Eye (tissue), 1 donor: ENCODE data around the gene PTGES2.
A peak's percentile ranks its signal among the peaks of the same experiment; 100 is the strongest.
"Not testable (repeated sequence)": the region's sequence is repeated elsewhere in the genome, so short reads cannot be mapped to it uniquely, and the experiment has no call there.

Source experiments
- DNase-seq: peaks from one replicate; pipeline ENCODE4 v3.0.0-alpha.2; 2015

Gene PTGES2

DNA sequence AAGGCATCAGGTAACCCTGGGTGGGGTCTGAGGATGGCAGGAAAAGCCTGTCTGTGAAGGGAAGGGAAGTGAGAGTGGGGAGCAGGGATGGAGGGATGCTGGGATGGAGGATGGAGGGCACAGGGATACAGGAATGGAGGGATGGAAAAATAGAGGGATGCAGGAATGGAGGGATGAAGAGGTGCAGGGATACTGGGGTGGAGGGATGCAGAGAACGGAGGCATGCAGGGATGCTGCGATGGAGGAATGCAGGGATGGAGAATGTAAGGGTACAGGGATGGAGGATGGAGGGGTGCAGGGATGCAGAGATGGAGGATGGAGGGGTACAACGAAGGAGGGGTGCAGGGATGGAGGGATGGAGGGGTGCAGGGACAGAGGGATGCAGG is 9.1 kb downstream of the PTGES2 start:
- no peak for DNase-seq

DNA sequence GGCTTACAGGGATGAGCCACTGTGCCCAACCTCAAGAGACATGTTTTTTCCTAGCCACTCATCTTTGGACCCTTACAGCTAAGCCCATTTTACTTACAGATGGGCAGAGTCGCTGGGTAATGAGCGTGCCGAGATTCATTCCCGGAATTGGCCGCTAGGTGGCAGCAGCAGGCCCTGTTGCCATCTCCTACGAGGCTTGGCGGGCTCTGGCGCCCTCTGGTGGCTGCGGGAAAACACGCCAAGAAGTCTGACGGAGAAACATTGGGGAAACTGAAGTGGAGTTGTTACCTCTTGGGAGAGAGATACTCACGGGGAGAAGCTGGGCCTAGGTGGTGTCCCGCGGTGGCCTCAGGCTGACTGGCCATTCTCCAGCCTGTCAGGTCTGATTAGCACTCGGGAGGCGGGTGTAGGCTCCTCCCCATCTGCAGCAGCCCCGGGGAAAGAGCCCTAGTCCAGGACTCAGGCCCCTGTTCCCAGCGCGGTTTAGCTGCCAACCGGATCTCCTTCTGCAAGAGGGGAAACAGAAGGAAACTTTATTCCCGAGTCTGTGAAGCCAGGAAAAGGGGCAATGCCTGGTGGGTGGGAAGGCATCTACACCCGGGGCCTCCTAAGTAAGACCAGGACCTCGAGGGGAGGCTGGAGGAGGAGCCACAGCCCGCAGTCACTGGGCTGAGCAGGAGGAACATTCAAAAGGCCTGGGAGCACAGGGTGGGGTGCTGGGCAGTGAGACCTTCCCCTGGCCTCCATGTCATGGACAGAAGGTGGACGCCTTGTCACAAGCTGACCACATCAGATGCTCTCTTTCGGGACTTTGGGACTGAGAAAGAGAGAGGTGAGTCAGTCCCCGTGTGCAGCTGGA is 9.7 kb downstream of the PTGES2 start:
- peak; percentile 98 for DNase-seq

DNA sequence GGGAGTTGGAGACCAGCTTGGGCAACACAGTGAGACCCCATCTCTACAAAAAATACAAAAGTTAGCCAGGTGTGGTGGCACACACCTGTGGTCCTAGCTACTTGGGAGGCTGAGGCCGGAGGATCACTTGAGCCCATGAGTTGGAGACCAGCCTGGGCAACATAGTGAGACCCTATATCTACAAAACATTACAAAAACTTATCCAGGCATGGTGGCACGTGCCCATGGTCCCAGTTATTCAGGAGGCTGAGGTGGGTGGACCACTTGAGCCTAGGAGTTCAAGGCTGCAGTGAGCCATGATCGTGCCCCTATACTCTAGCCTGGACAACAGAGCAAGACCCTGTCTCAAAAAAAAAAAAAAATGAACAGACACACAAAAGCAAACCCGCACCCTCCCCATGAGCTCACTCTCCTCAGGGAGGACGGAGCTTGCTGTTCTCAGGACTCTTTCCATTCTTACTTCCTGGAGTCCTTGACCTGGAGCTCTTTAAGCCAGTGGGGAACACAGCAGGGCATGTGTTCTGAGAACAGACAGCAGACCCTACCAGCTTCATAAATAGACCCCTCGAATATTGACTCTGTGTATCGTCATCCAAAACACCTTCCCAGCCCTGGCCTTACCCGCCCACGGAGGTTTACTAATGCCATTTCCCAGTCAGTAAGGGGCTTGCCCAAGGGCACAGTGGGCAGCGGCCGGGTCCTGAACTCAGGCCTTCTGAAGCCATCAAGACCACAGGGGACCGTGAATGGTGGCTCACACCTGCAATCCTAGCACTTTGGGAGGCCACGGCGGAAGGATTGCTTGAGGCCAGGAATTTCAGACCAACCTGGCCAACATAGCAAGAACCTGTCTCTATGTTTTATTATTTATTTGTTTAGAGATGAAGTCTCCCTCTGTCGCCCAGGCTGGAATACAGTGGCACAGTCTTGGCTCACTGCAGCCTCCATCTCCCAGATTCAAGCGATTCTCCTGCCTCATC is 11.1 kb downstream of the PTGES2 start:
- no peak for DNase-seq

- no peak for DNase-seq
Measured at GRCh38 chr9:128115187-128116103, 12.1 kb downstream of the PTGES2 start.

DNA sequence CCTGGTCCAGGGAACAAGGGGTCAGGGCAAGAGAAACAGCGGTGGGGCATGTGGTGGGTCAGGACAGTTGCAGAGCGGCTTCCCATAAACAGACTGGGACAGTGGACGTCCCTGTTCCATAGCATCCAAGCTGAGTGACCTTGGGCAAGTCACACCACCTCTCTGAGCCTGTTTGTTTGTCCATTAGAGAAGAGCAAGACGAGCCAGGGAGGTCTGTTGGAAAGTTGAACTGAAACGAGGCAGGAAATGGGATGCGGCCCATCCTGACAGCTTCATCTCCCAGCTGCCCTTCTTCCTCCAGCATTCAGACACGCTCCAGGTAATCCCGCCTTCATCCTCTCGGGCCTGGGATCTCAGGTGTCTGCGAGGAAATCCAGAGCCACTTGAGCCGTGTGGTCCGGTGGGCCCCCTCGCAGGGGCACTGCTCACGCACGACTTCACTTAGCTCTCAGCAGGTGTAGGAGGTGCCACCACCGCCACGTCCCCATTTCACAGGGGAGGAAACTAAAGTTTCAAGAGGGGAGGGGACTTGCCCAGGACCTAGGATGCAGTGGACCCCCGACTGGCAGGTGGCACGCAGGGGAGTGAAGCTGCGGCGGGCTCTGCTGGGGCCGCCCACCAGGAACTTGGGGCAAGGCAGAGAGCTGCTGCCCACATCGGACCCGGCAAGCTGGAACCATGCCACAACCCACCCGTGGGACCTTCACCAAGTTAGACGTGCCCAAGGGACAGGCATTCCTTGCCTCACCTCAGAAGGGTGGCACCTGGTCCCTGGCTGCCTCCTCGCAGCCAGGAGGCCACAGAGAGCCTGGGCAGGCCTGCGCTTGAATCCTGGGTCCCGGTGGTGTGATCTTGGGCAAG is 13.0 kb downstream of the PTGES2 start:
- no peak for DNase-seq

- no peak for DNase-seq
Measured at GRCh38 chr9:128113526-128114325, 13.8 kb downstream of the PTGES2 start.

DNA sequence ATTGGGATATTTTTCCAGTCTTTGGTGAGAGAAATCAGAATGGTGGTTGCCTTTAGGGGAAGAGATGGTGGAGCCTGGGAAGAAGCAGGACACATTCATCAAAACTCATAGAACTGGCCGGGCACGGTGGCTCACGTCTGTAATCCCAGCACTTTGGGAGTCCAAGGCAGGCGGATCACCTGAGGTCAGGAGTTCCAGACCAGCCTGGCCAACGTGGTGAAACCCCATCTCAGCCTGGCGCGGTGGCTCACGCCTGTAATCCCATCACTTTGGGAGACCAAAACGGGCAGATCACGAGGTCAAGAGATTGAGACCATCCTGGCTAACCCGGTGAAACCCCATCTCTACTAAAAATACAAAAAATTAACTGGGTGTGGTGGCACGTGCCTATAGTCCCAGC is 15.8 kb downstream of the PTGES2 start:
- DNase-seq, result not testable (repeated sequence)

GRCh38 chr9:128109050-128109709 is 18.3 kb downstream of the PTGES2 start:
- DNase-seq, result no peak

- no peak for DNase-seq
Measured at GRCh38 chr9:128108269-128109049, 19.1 kb downstream of the PTGES2 start.

DNA sequence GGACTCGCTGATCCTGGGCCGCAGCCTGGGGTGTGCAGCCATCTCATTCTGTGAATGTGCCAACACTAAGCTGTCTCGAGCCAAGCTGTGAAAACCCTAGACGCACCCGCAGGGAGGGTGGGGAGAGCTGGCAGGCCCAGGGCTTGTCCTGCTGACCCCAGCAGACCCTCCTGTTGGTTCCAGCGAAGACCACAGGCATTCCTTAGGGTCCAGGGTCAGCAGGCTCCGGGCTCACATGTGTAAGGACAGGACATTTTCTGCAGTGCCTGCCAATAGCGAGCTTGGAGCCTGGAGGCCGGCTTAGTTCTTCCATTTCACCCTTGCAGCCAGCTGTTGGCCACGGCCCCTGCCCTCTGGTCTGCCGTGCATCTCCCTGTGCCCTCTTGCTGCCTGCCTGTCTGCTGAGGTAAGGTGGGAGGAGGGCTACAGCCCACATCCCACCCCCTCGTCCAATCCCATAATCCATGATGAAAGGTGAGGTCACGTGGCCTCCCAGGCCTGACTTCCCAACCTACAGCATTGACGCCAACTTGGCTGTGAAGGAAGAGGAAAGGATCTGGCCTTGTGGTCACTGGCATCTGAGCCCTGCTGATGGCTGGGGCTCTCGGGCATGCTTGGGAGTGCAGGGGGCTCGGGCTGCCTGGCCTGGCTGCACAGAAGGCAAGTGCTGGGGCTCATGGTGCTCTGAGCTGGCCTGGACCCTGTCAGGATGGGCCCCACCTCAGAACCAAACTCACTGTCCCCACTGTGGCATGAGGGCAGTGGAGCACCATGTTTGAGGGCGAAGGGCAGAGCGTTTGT is 19.9 kb downstream of the PTGES2 start:
- DNase-seq, result no peak

GRCh38 chr9:128106940-128107467 is 20.5 kb downstream of the PTGES2 start:
- DNase-seq, result no peak

DNA sequence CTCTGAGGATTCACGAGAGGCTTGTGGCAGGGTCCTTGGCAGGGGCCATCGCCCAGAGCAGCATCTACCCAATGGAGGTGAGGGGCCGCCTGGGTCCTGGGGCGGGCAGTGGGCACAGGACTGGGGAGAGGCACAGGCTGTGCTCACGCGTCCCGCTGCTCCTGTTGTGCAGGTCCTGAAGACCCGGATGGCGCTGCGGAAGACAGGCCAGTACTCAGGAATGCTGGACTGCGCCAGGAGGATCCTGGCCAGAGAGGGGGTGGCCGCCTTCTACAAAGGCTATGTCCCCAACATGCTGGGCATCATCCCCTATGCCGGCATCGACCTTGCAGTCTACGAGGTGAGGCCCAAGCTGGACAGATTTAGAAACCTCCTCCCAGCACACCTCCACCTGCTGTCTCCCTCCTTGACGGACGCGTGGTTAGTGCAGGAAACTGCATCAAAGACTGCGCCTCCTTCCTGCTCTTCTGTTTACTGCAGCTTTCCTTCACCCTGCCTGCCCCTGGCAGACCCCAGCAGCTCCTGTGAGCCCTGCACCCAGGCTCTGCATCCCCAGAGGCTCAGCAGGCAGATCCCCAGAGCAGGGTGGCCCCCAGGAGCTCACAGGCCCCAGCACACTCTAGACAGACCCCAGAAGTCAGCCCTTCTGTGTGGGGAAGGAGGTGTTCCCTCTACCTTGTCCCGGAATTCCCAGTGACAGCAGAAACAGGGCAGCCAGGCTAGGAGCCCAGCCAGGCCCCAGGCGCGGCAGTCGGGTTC is 21.2 kb downstream of the PTGES2 start:
- no peak for DNase-seq

GRCh38 chr9:128105538-128106175 is 21.9 kb downstream of the PTGES2 start:
- DNase-seq, result no peak

DNA sequence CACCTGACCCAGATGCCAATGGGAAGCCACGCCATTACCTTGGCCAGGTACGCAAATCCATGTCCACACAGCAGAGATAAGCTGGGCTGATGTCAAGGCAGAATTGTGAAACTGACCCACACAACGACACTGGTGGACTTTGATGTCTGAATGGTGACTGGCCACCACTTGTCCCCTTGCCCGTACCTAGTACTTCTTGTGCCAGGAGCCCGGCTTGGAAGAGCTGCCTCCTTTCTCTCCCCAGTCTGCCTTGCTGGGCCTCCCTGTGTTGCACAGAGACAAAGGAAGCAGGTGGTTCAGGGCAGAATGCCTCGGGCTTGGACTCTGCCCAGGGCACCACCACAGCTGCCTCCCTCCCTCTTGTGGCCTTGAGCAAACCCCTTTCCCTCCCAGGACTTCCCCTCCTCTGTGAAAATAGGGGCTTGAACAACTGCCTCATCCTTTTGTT is 23.3 kb downstream of the PTGES2 start:
- DNase-seq, result peak; percentile 54

- no peak for DNase-seq
Measured at GRCh38 chr9:128103589-128103962, 24.0 kb downstream of the PTGES2 start.

- DNase-seq, result peak; percentile 58
Measured at GRCh38 chr9:128102861-128103588, 24.5 kb downstream of the PTGES2 start.
